GM18502 (cell line): Measurements from ENCODE around the gene PGM2.

Experiments
- ATAC-seq: cut with Tn5 transposase; IDR thresholded peaks from one replicate; pipeline ENCODE4 v1.9.1; 2021; ENCODE audit warnings: mild to moderate bottlenecking; ENCODE audit not compliant: unreplicated experiment, poor library complexity

Gene PGM2

GRCh38 chr4:37858112-37858511 is 31.6 kb downstream of the PGM2 start:
- ATAC-seq, result no peak

- ATAC-seq, result no peak
These were observed 32.4 kb downstream of the PGM2 start for GRCh38 chr4:37858872-37859271.

GRCh38 chr4:37860266-37860665 is 33.8 kb downstream of the PGM2 start:
- no peak for ATAC-seq

- no peak for ATAC-seq
These were observed 36.5 kb downstream of the PGM2 start for GRCh38 chr4:37862961-37863360.

- ATAC-seq, result no peak
These were observed 38.3 kb downstream of the PGM2 start for GRCh38 chr4:37864786-37865185.

- ATAC-seq, result no peak
These were observed 39.0 kb downstream of the PGM2 start for GRCh38 chr4:37865450-37865849.

GRCh38 chr4:37867102-37867501 is 40.6 kb downstream of the PGM2 start:
- no peak for ATAC-seq

GRCh38 chr4:37868238-37868637 is 41.8 kb downstream of the PGM2 start:
- ATAC-seq, result no peak

GRCh38 chr4:37872310-37872988 is 46.0 kb downstream of the PGM2 start:
- peak; percentile 70 for ATAC-seq

- ATAC-seq, result no peak
These were observed 46.9 kb downstream of the PGM2 start for GRCh38 chr4:37873386-37873785.

GRCh38 chr4:37876156-37876555 is 49.7 kb downstream of the PGM2 start:
- no peak for ATAC-seq

- no peak for ATAC-seq
These were observed 52.9 kb downstream of the PGM2 start for GRCh38 chr4:37879365-37879764.

GRCh38 chr4:37881811-37882210 is 55.3 kb downstream of the PGM2 start:
- ATAC-seq, result no peak

GRCh38 chr4:37882665-37883296 is 56.3 kb downstream of the PGM2 start:
- no peak for ATAC-seq

GRCh38 chr4:37884855-37885487 is 58.5 kb downstream of the PGM2 start:
- no peak for ATAC-seq

- peak; percentile 43 for ATAC-seq
These were observed 59.0 kb downstream of the PGM2 start for GRCh38 chr4:37885496-37885895.

- peak; percentile 6 for ATAC-seq
These were observed 63.6 kb downstream of the PGM2 start for GRCh38 chr4:37889849-37890800.

- ATAC-seq, result peak; percentile 26
These were observed 64.3 kb downstream of the PGM2 start, which contains the start of gene TBC1D1 for GRCh38 chr4:37890801-37891259. Gene TBC1D1 (plus strand): TSS chr4:37891084. CDS start chr4:37902096, 11,012 bp downstream.

GRCh38 chr4:37891260-37892159 is 65.0 kb downstream of the PGM2 start:
- ATAC-seq, result peak; percentile 58
